HEK293T (cell line): ENCODE results near the gene TAAR2.

Experiments used
- ARNT ChIP-seq: fragments of 450-650 bp; IDR thresholded peaks from 2 replicates; pipeline ENCODE4 v1.6.1; 2017; ENCODE audit warnings: mild to moderate bottlenecking
- FOXA1 ChIP-seq: fragments of 450-650 bp; IDR thresholded peaks from 2 replicates; pipeline ENCODE4 v1.6.1; 2016; ENCODE audit warnings: mild to moderate bottlenecking
- FOXK2 ChIP-seq: fragments of 450-650 bp; IDR thresholded peaks from 2 replicates; pipeline ENCODE4 v1.6.1; 2016; ENCODE audit warnings: mild to moderate bottlenecking
- FOXM1 ChIP-seq: fragments of 450-650 bp; IDR thresholded peaks from 2 replicates; pipeline ENCODE4 v1.6.1; 2017; ENCODE audit warnings: mild to moderate bottlenecking, borderline replicate concordance
- L3MBTL2 ChIP-seq: fragments of 450-650 bp; conservative IDR thresholded peaks from 2 replicates; pipeline ENCODE4 v1.6.1; 2016; ENCODE audit warnings: mild to moderate bottlenecking
- SP1 ChIP-seq: fragments of 450-650 bp; IDR thresholded peaks from 2 replicates; pipeline ENCODE4 v1.6.1; 2017
- SUZ12 ChIP-seq: fragments of 450-650 bp; IDR thresholded peaks from 2 replicates; pipeline ENCODE4 v1.6.1; 2016; ENCODE audit warnings: mild to moderate bottlenecking
- TARDBP ChIP-seq: fragments of 450-650 bp; IDR thresholded peaks from 2 replicates; pipeline ENCODE4 v1.6.1; 2016

DNA sequence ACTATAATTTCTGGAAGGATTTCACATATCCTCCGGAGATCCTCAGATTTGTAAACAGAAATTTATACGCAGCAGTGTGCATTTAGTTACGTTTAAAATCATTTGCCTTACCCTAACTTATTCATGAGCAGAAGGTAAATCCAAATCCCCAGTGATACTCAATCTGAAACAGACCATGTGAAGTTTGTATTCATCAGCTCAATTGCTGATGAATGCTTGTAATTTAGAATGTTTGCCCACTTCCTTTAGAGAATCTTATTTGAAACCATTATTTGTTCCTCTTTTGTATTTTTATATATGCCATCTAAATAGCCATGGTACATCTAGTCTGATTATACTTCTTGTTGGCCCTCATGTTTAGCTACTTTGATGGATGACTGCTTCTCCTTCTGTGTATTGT is 19.5 kb upstream of the TAAR2 start:
- TF ChIP-seq FOXM1 (no peak), FOXK2 (no peak), ARNT (no peak), SUZ12 (no peak), SP1 (no peak), L3MBTL2 (no peak), TARDBP (no peak), FOXA1 (no peak)
